ENCODE data around the gene MDN1.

DNA sequence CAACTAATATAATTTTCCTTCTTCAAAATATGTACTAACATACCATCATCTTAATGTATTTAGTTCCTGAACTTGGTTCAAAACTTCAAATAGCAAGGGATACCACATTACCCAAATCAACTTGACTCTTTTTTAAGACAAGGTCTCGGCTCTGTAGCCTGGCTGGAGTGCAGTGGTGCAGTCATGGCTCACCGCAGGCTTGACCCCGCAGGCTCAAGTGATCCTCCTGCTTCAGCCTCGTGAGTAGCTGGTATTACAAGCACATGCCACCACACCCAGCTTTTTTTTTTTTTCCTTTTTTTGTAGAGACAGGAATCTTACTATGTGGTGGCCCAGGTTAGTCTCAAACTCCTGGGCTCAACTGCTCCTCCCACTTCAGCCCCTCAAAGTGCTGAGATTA, 125.2 kb downstream of the MDN1 start:
- TF ChIP-seq, protein P1, sequence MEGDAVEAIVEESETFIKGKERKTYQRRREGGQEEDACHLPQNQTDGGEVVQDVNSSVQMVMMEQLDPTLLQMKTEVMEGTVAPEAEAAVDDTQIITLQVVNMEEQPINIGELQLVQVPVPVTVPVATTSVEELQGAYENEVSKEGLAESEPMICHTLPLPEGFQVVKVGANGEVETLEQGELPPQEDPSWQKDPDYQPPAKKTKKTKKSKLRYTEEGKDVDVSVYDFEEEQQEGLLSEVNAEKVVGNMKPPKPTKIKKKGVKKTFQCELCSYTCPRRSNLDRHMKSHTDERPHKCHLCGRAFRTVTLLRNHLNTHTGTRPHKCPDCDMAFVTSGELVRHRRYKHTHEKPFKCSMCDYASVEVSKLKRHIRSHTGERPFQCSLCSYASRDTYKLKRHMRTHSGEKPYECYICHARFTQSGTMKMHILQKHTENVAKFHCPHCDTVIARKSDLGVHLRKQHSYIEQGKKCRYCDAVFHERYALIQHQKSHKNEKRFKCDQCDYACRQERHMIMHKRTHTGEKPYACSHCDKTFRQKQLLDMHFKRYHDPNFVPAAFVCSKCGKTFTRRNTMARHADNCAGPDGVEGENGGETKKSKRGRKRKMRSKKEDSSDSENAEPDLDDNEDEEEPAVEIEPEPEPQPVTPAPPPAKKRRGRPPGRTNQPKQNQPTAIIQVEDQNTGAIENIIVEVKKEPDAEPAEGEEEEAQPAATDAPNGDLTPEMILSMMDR (IDR thresholded peaks at IDR 0.05) = no peak
- no peak for TF ChIP-seq POLR2A (IDR thresholded peaks at IDR 0.05)
